Measurements from ENCODE around the gene MAST1.

Gene MAST1

GRCh38 chr19:12788682-12789097 is 49.6 kb upstream of the MAST1 start (continued):
- TF ChIP-seq, protein P1, sequence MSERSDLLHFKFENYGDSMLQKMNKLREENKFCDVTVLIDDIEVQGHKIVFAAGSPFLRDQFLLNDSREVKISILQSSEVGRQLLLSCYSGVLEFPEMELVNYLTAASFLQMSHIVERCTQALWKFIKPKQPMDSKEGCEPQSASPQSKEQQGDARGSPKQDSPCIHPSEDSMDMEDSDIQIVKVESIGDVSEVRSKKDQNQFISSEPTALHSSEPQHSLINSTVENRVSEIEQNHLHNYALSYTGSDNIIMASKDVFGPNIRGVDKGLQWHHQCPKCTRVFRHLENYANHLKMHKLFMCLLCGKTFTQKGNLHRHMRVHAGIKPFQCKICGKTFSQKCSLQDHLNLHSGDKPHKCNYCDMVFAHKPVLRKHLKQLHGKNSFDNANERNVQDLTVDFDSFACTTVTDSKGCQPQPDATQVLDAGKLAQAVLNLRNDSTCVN (tag by site-specific recombination; optimal IDR thresholded peaks at IDR 0.05), result peak; percentile 34
- TF ChIP-seq ZNF175 (tag by site-specific recombination; IDR thresholded peaks at IDR 0.05) (no peak), ZXDB (tag by site-specific recombination; IDR thresholded peaks at IDR 0.05) (peak; percentile 31; the same call in 1 of the 2 replicates), ZBTB49 (tag by site-specific recombination; IDR thresholded peaks at IDR 0.05; ENCODE audit: low read depth) (no peak), ZNF777 (tag by site-specific recombination; IDR thresholded peaks at IDR 0.05; ENCODE audit: borderline replicate concordance) (no peak), TCF7L2 (IDR thresholded peaks at IDR 0.05; ENCODE audit: borderline replicate concordance, low read depth, low read length) (no peak), WT1 (tag by site-specific recombination; IDR thresholded peaks at IDR 0.05) (no peak), ZNF391 (tag by site-specific recombination; IDR thresholded peaks at IDR 0.05; ENCODE audit: borderline replicate concordance, low read depth) (peak; percentile 49; the same call in 1 of the 2 replicates), ZNF768 (tag by site-specific recombination; IDR thresholded peaks at IDR 0.05) (no peak), ZNF830 (tag by site-specific recombination; IDR thresholded peaks at IDR 0.05; ENCODE audit: low read depth) (no peak), SETDB1 (IDR thresholded peaks at IDR 0.05; ENCODE audit: insufficient read length, low read length) (no peak), ZBTB6 (tag by site-specific recombination; IDR thresholded peaks at IDR 0.05) (peak; percentile 92), ZFP41 (tag by site-specific recombination; IDR thresholded peaks at IDR 0.05; ENCODE audit: borderline replicate concordance) (no peak), KLF9 (tag by site-specific recombination; IDR thresholded peaks at IDR 0.05; ENCODE audit: low read depth) (no peak), SP3 (tag by site-specific recombination; IDR thresholded peaks at IDR 0.05) (0 out of 2 replicates have a peak, but pooled peaks have one; percentile 9), KLF1 (tag by site-specific recombination; IDR thresholded peaks at IDR 0.05) (peak; percentile 67), ZNF76 (tag by site-specific recombination; IDR thresholded peaks at IDR 0.05; ENCODE audit: borderline replicate concordance, low read depth) (peak; percentile 54; the same call in 1 of the 2 replicates), ZNF114 (tag by site-specific recombination; IDR thresholded peaks at IDR 0.05) (no peak), ZNF311 (tag by site-specific recombination; IDR thresholded peaks at IDR 0.05; ENCODE audit: borderline replicate concordance) (no peak), EGR2 (tag by site-specific recombination; IDR thresholded peaks at IDR 0.05; ENCODE audit: low read depth) (peak; percentile 90), MYNN (tag by site-specific recombination; IDR thresholded peaks at IDR 0.05; ENCODE audit: borderline replicate concordance) (no peak), ZNF280D (tag by site-specific recombination; IDR thresholded peaks at IDR 0.05) (no peak), HOXD13 (CRISPR knock-in tag; IDR thresholded peaks at IDR 0.05; ENCODE audit: borderline replicate concordance) (no peak), ZNF10 (tag by site-specific recombination; IDR thresholded peaks at IDR 0.05) (no peak), ZNF510 (tag by site-specific recombination; IDR thresholded peaks at IDR 0.05; ENCODE audit: insufficient replicate concordance) (no peak), ZIC2 (tag by site-specific recombination; IDR thresholded peaks at IDR 0.05) (peak; percentile 93), ZNF112 (tag by site-specific recombination; IDR thresholded peaks at IDR 0.05) (no peak)
- TF ChIP-seq, protein P2, sequence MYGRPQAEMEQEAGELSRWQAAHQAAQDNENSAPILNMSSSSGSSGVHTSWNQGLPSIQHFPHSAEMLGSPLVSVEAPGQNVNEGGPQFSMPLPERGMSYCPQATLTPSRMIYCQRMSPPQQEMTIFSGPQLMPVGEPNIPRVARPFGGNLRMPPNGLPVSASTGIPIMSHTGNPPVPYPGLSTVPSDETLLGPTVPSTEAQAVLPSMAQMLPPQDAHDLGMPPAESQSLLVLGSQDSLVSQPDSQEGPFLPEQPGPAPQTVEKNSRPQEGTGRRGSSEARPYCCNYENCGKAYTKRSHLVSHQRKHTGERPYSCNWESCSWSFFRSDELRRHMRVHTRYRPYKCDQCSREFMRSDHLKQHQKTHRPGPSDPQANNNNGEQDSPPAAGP (tag by site-specific recombination; IDR thresholded peaks at IDR 0.05), result peak; percentile 80
- TF ChIP-seq, protein P3, sequence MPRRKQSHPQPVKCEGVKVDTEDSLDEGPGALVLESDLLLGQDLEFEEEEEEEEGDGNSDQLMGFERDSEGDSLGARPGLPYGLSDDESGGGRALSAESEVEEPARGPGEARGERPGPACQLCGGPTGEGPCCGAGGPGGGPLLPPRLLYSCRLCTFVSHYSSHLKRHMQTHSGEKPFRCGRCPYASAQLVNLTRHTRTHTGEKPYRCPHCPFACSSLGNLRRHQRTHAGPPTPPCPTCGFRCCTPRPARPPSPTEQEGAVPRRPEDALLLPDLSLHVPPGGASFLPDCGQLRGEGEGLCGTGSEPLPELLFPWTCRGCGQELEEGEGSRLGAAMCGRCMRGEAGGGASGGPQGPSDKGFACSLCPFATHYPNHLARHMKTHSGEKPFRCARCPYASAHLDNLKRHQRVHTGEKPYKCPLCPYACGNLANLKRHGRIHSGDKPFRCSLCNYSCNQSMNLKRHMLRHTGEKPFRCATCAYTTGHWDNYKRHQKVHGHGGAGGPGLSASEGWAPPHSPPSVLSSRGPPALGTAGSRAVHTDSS (tag by site-specific recombination; IDR thresholded peaks at IDR 0.05), result no peak
